ENCODE results near the gene NOVA2.
"Not testable (repeated sequence)": the region's sequence is repeated elsewhere in the genome, so short reads cannot be mapped to it uniquely, and the experiment has no call there.

Gene NOVA2

DNA sequence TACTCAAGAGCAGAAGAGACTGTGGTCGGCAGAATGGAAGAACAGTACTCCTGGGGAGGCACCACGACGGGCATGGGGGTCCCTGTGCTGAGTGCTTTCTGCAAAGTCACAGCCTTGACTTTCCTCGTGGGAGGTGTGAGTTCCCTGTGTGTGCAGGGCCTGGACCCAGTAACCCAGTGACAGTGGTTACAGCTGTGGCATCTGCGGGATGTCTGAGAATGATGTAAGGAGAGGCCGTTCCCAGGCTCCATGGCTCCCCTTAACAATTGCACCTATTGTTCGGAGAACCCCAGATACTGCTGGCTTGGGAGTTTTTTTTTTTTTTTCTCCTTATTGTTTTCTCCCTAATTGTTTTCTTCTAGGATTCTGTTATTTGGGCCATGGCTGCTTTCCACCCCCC lies 54.0 kb downstream of the NOVA2 start:
- no peak for DNase-seq

DNA sequence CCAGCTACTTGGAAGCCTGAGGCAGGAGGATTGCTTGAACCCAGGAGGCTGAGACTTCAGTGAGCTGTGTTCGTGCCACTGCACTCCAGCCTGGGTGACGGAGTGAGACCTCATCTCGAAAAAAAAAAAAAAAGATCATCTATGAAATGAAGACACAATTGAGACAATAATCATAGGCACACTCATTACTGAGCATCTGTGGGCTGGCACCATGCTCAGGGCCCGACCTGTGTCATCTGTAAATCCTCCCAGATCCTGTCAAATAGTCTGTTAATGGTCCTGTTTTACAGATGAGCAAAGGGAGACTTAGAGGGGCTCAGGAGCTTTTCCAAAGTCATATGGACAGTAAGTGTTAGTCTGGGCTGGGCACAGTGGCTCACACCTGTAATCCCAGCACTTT lies 54.9 kb downstream of the NOVA2 start:
- no peak for DNase-seq

DNA sequence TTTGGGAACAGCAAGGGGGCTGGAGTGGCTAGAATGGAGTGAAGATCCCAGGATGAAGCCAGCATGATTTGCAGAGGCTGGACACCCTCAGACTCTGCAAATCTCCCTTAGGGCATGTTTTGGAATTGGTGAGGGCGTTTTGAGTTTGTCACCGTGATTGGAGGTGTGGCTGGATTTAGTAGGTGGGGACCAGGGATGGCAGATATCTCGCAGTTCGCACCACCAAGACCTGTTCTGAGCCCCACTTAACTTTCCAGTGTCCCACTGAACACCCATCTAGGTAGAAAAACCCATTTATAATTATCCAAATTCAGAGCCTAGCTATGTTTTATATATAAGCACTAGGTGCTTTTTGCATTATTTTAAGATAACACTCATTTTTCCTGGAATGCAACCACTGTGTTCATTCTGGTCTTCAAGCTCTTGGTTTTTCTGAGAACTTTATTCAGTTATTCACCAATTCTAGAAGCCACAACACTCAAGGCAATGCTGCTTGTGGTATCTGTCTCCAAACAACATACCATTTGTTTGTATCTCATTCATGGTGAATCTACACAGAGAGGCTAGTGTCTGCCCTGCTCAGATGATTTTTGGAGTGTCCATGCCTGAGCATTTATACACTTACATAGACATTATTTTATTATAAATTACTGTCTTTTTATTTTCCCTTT lies 56.1 kb downstream of the NOVA2 start:
- DNase-seq, result no peak

DNA sequence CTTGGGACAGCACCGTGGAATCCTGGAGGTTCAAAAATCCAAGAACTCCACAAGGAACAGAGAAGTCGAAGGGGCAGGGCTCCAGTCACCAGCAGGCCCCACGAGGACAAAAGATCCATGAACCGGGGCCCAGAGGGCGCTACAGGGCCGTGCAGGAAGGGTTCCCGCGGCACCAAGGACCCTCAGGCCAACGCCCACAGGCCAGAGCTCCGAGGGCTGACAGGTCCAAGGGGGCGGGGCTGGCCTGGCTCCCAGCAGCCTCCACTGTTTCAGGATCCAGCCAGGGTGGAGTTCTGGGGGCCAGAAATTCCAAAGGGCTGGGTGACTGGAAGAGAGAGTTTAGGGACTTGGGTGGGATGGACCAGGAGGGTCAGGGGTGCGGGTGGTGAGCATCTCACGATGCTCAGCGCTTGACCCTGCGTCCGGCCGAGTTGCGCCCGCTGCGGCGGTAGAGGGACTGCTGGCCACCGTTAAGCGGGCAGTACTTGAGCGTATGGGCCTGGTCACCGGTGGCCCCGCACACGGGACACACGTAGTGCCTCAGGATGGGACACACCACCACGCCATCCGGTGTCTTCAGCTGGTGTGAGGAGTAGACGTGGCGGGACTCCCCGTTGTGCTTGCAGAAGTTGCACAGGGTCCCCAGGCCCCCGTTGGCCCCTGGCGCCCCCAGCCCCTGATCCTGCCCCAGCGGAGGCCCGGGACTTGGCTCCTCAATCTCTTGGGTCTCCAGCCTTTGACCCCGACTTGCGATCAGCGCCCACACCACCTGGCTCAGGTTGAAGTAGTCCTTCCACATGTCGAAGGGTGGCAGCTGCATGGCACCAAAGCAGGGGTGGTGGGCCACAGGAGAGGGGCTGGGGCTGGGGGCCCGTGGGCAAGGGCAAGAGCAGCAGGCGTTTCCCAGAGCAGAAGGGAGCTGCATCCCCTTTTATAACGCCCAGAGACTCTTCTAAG lies 59.5 kb downstream of the NOVA2 start, which contains the start of gene NANOS2:
NANOS2 (minus strand) TSS at position 905 of the 957 bp plus-strand sequence; CDS start at position 820, 85 bp downstream.
- DNase-seq, result no peak

DNA sequence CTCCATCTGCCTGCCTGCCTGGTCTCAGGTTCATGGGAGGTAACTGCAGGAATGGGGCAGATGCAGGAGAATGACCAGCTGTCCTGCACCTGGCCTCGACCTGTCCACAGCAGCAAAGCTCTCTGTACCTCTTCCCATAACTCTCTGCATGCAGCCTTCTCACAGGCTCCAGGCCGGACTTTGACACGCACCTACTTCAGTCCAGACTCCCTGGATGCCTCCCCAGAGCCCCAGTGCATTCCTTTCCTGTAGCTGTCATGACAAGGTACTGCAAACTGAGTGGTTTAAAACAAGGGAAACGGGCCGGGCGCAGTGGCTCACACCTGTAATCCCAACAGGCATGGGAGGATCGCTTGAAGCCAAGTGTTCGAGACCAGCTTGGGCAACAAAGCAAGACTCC lies 62.4 kb downstream of the NOVA2 start:
- DNase-seq, result no peak

DNA sequence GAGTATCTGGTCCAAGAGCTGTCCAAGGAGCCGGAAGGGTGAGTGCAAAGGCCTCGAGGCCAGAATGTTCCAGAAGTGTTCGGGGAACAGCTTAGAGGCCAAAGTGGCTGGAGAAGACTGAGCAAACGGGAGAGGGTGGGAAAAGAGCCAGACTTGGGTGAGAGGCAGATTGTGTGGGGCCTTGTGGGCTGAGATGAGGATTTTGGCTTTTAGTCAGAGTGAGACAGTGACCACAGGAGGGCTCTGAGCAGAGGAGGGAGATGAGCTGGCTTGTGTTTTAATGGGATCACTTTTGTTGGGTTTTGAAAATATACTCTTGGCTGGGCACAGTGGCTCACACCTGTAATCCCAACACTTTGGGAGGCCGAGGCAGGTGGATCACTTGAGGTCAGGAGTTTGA lies 64.7 kb downstream of the NOVA2 start:
- no peak for DNase-seq

DNA sequence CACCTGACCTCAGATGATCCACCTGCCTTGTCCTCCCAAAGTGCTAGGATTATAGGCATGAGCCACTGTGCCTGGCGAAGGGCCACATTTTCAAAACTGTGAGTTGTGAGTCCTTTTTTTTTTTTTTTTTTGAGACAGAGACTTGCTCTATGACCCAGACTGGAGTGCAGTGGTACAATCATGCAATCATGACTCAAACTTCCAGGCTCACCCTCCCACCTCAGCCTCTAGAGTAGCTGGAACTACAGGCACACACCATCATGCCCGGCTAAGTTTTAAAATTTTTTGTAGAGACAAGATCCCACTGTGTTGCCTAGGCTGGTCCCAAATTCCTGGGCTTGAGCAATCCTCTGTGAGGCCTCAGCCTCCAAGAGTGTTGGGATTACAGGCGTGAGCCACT lies 67.4 kb downstream of the NOVA2 start:
- DNase-seq, result no peak

DNA sequence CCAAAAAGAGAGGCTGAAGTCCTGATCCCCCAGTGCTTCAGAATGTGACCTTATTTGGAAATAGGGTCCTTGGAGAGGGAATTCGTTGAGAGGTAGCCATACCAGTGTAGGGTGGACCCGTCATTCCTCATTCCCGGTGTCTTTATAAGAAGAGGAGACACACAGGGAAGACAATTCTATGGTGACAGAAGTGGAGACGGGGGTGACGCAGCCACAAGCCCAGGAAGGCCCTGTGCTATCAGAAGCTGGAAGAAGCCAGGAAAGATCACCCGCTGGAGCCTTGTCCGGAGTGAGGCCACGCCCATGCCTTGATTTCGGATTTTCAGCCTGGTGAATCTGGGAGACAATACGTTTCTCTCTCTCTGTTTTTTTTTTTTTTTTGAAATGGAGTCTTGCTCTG lies 68.7 kb downstream of the NOVA2 start:
- DNase-seq, result no peak

DNA sequence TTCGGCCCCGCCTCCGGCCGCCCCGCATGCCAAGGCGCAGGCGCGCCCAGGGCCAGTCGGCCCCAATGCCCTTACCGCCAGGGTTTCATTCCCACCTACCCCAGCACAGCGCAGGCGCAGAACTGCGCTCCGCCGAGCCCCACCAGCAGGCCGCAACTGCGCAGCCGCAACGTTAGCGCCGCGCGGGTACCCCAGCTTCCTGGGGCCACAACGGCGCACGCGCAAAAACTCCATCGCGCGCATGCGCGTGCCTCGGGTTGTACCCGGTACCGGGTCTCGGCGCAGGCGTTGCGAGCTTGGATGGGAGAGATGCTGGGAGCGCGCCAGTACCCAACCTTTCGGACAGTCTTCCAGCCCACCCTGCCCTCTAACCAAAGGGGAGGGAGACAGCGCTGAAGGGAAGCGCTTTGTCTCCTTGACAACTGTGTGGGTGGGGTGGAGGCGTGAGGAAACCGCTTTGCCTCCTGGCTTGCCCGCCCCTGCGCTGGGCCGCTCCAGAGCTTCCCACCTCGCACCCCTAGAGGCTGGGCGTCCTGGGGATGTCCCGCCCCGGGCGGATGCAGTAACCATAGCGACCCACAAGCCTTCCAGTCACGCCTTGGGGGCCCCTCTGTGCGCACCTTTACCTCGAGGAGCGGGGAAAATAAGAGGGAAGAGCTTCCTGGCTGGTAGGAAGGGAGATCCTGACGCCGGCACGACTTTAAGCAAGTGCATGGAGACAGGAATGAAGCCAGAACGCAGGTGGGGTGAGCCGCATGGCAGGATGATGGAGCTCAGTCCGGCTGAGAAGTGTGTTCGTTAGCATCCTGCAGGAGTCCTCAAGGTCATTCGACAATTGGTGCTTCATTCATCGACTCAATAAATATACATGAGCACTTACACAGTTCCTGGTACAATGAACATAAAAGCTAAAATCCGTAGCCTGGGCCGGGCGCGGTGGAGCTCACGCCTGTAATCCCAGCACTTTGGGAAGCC lies 70.7 kb downstream of the NOVA2 start:
- peak; percentile 100 for DNase-seq

DNA sequence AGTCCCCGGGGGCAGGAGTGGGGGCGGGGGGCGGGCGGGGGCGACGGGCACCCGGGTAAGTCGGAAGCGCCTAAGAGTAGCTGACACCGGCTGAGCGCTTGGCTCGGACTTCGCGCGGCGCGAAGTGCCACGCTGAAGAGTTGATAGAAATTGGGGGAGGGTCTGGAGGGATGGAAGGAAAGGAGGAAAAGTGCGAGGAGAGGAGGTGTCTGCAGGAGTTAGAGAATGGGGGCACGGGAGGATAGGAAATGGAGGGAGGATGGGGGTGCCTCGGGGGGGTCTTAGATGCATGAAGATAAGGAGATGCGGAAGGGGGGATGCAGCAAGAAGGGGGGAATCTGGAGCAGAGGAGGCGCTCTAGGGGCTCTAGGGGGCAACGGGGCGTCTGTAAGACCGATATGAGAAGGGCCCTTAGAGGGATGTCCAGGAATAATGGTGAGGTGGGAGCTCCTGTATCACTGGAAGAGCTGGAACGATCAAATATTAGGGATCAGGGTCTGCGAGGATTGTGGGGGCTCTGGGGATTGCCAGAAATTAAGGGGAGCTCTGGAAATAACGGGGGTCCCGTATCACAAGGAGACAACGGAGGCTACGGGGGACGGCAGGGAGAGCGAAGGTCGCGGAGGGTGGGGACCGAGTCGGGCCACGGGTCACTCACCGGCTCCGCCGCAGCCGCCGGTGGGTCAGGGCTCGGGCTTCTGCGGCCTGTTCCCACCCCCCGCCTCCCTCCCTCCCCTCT lies 71.6 kb downstream of the NOVA2 start, which contains the start of gene MYPOP:
MYPOP (minus strand) TSS at position 702 of the 739 bp plus-strand sequence. CDS start 840 bp downstream, outside the sequence.
- DNase-seq, result no peak

DNA sequence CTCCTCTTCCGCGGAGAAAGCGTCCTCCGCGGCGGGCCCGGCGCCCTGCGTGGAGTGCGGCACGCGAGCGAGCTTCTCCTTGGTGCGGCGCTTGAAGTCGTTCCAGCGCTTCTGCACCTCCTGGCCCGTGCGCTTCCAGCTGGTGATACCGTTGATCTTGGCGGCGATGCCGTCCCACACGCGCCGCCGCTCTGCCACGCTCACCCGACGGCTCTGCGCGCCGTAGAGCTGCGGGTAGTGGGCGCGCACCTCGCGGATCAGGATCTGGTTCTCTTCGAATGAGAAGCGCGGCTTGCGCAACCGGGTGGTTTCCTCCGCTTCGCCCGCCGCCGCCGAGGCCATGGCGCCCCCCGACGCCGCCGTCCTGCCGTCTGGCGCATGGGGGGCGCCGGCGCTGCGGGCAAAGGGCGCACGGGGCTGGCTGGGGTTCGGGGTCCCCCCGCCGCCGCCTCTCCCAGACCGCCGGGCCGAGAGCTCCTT lies 72.2 kb downstream of the NOVA2 start:
- DNase-seq, result peak; percentile 38

DNA sequence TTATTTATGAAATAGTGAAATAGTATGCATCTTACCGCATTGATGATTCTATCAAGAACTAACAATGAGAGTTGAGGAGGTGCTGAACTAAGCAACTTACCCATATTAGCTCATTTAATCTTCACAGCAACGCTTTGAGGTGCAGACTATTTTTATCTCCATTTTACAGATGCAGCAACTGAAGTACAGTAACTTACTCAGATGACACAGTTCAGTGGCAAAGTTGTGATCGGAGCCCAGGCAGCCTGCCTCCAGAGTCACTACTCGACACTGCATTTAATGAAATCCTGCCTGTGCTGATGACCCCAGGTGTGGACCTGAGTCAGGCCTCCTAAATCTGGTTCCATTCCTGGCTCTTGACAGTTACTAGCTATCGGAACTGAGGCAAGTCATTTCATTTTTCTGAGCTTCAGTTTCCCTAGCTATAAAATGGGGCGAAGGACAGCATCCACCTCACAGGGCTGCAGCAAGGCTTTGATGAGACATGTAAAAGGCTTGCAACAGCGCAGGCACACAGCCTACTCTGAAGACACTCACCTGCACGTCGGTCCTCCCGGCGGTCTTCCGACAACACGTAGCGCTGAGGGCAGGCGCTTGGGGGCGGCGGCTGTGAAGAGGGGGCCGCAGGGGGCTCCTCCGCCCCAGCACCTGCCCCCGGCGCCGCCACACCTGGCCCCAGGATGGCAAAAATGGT lies 72.8 kb downstream of the NOVA2 start:
- no peak for DNase-seq

DNA sequence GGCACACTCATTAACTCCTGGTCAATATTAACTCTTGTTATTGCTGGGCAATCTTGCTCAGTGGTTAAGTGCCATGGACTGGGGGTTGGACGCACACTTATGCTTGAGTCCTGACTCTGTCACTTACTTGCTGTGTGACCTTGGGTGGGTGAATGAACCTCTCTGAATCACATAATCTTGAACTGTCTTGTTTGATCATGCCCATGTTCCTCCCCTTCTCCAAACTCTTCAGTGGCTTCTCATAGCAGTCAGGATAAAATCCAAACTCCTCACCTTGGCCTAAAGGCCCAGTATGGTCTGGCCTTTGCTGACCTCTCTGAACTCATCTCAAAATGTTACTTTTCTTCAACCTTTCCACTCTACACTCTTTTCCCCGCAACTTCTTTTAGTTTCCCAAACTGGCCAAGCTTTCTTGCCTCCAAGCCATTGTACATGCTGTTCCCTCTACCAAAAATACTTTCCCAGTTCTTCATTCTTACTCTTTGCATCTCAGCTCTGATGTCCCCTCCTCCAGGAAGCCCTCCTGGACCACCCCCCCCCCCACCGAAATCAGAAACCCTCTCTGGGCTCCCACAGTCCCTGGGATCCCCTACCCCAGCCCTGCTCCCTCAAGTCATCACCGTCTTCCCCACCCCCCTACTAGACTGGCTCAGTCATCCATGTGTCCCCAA lies 73.6 kb downstream of the NOVA2 start:
- DNase-seq, result no peak

DNA sequence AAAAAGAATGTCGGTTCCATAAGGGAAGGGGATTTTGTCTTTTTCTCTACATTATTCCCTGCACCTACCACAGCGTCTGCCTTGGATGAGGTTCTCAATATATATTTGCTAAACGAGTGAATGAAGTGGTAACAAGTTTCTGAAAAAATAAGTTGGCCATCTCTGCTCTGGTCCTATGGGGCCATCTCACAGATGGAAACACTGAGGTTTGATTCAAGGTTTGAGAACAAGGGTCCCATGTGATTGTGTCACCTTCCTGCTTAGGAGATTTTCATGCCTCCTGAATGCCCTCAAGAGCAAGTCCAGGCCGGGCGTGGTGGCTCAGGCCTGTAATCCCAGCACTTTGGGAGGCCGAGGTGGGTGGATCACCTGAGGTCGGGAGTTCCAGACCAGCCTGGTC lies 74.4 kb downstream of the NOVA2 start:
- no peak for DNase-seq

DNA sequence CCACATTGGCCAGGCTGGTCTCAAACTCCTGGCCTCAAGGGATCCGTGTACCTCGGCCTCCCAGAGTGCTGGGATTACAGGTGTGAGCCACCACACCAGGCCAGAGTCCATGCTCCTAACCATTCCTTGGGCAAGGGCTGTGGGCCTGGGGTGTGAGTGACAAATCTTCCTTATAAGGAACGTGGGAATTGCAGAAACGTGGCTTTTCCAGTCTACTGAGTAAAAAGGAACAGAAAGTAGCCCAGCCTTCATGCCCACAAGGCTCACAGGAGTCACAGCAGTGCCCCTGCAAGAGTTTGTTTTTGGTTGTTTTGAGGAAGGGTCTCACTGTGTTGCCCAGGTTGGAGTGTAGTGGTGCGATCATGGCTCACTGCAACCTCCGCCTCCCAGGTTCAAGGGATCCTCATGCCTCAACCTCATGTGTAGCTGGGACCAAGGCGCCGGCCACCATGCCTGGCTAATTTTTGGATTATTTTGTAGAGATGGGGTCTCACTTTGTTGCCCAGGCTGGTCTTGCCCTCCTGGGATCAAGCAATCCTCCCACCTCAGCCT lies 76.3 kb downstream of the NOVA2 start:
- no peak for DNase-seq

DNA sequence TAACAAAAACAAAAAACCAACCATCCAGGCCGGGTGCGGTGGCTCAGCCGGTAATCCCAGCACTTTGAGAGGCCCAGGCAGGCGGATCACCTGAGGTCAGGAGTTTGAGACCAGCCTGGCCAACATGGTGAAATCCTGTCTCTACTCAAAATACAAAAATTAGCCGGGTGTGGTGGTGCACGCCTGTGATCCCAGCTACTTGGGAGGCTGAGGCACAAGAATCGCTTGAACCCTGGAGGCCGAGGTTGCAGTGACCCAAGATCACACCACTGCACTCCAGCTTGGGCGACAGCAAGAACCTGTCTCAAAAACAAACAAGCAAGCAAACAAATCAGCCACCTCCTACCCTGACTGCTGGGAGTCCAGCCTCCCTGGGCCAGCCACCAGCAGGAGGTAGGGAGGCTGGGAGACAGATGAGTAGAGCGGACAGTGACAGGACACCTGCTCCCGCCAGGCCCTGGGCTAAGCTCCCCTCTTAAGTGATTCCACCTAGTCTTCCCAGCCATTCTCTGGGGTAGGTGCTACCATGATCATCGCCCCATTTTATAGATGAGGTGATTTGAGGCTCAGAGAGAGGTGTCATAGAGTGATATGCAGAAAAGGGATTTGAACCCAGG lies 77.6 kb downstream of the NOVA2 start:
- not testable (repeated sequence) for DNase-seq

DNA sequence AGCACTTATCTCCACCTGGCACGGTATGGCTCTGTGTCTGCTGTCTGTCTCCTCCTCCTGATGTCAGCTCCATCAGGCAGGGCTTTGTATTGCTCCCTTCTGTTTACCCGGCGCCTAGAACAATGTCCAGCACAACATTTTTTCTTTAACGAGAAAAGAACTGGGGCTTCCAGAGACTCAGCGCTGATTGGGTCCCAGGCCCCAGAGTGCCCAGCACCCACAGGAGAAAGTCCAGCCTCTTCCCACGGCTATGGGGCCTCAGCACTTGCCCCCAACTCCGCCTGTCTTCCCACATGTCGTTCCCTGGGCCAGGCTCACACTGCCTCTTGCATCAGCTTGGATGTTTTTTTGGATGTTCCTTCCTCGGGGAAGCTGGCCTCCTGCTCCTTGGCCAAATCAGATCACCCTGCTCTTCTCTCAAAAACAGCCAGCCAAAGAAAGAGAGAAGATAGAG lies 78.1 kb downstream of the NOVA2 start:
- no peak for DNase-seq

DNA sequence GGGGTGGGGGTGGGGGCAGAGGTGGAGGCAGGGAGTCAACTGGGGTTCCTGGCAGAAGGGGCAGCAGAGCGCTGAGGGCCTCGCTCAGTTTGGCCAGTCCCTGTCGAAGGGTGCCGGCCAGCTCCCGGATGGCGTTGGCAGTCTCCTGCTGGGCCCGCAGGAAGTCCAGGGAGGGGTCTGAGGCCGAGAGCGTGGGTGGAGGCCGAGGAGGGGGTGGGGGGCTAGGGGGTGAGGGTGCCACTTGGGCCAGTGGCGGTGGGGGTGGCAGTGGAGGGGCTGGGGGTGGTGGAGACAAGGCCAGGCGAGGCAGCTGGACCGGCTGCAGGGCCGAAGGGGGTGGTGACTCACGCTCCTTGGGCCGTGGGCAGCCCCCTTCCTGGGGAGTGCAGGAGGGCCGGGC lies 82.8 kb downstream of the NOVA2 start:
- no peak for DNase-seq

DNA sequence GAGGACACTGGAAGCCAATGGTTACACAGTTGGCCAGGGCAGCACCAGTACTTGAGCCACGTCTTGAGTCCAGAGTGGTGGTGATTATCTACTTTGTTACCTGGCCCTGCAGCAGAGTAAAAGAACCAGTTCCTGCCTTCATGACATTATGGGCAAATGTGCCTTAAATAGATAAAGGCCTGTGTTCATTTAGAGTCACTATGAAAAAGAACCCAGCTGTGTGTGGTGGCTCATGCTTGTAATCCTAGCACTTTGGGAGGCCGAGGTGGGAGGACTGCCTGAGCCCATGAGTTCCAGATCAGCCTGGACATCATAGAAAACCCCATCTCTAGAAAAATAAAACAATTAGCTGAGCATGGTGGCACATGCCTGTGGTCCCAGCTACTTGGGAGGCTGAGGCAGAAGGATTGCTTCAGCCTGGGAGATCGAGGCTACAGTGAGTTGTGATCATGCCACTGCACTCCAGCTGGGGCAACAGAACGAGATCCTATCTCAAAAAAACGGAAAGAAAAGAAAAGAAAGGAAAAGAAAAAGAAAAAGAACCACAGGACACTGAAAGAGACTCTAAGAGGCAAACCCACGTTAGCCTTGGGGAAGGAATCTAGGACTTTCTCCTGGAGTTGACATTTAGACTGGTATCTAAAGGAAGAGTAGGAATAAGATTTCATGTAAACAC lies 84.3 kb downstream of the NOVA2 start:
- DNase-seq, result no peak
